Subcutaneous abdominal adipose tissue (tissue), 5 donors: ENCODE data around the gene RALGAPB.

Experiments
- H3K27ac ChIP-seq: one replicate; pipeline ENCODE4 v1.7.0; 2013; ENCODE audit warnings: low read depth, mild to moderate bottlenecking, inconsistent platforms, low read length, moderate library complexity
- H3K27me3 ChIP-seq, 5 donors: one replicate each; pipeline ENCODE4 v1.7.0; 2013; ENCODE audit warnings: low read length in 5 of 5, inconsistent platforms in 1 of 5; ENCODE audit not compliant: control insufficient read depth in 5 of 5, insufficient read depth in 4 of 5
- H3K36me3 ChIP-seq, 5 donors: one replicate each; pipeline ENCODE4 v1.7.0; 2013; ENCODE audit warnings: low read length in 5 of 5; ENCODE audit not compliant: control insufficient read depth in 5 of 5, insufficient read depth in 5 of 5
- H3K4me1 ChIP-seq, 5 donors: one replicate each; pipeline ENCODE4 v1.7.0; 2013; ENCODE audit warnings: low read length in 5 of 5, mild to moderate bottlenecking in 3 of 5, moderate library complexity in 1 of 5; ENCODE audit not compliant: control insufficient read depth in 5 of 5, insufficient read depth in 5 of 5
- H3K4me3 ChIP-seq, 5 donors: one replicate each; pipeline ENCODE4 v1.7.0; 2013; ENCODE audit warnings: low read length in 5 of 5, low read depth in 1 of 5
- H3K9ac ChIP-seq, 5 donors: one replicate each; pipeline ENCODE4 v1.7.0; 2013; ENCODE audit warnings: low read length in 5 of 5, mild to moderate bottlenecking in 4 of 5, moderate library complexity in 3 of 5
- H3K9me3 ChIP-seq, 5 donors: one replicate each; pipeline ENCODE4 v1.7.0; 2013; ENCODE audit warnings: low read length in 5 of 5; ENCODE audit not compliant: control insufficient read depth in 5 of 5
- donor health status: healthy.
- donor health status: healthy.
- donor health status: healthy.
- donor health status: healthy.
- donor health status: healthy.

Gene RALGAPB

DNA sequence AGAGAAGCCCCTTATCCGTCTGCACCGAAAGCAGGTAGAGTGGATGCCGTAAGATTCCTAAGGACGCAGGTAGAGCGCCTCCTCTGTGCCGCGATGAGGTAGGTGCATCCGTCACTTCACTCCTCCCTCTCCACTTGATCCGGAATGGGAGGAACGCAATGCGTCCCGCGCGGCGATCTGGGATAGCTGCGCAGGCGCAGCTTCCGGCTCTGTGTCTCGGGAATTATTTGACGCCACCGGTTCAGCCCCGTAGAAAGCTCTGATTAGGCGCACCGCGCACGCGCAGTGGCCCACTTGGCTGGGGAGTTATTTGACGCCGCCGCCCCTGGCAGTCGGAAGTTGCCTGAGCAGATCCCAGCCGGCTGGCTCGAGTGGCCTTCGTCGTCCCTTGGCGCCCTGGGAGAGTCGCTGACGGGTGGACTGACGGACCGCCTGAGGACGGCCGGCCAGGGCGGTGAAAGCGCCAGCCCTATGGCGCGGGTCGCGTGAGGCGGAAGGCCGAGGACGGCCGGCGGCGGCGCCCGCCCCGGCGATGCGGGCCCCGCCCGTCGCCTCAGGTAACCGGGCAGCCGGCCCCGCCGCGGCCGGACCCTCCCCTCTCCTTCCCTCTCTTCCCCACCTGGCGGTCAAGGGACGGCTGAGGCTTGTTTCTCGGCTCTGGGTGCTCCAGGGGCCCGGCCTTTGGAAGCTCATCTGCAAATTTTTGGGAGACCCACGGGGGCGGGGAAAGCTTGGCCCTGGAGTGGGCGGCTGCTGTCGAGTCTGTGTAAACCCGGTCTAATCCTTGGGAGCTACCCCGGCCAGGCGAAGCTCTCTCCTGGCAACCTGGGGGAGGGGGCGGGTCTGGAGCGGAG is at the start of gene RALGAPB:
Gene RALGAPB, plus strand, starts transcription at position 331 of the 854 bp plus-strand sequence. CDS start 15,590 bp downstream, outside the sequence.
- Histone ChIP-seq H3K36me3 (no peaks in the 10 kb centered on the region), H3K4me1 (peaks cover 0 to 28% (median 24%) of the 10 kb centered on the region in 5 donors), H3K4me3 (peak within 1 kb of the TSS; percentile 74 to 91 (median 77)), H3K27ac (peak within 1 kb of the TSS; percentile 19), H3K9me3 (no peaks in the 10 kb centered on the region), H3K9ac (peak within 1 kb of the TSS; percentile 50 to 94 (median 72)), H3K27me3 (peaks cover 0 to 2% (median 0%) of the 10 kb centered on the region in 5 donors)

DNA sequence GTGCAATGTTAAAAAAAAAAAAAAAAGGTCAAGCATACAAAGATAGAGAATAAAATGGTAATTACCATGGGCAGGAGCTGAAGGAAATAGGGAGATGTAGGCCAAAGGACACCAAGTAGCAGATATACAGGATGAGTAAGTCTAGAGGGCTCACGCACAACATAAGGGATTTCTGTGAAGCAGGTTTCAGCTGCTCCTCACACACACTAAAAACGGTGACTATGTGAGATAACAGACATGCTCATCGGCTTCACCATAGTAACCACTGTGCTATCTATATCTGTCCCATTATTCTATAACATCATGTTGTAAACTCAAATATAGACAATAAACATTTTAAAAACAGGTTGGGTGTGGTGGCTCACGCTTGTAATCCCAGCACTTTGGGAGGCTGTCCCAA is 49.1 kb upstream of the RALGAPB start:
- H3K9ac ChIP-seq, result no peak overlapping the region
- H3K36me3 ChIP-seq, result peaks cover 21 to 99% (median 91%) of the 10 kb centered on the region in 5 donors
- H3K27ac ChIP-seq, result no peak overlapping the region
- peaks cover 0 to 7% (median 3%) of the 10 kb centered on the region in 5 donors for H3K4me1 ChIP-seq
- H3K9me3 ChIP-seq, result no peaks in the 10 kb centered on the region
- no peaks in the 10 kb centered on the region for H3K27me3 ChIP-seq
- H3K4me3 ChIP-seq, result no peak overlapping the region

GRCh38 chr20:38424401-38424800 is 48.2 kb upstream of the RALGAPB start:
- H3K4me1 ChIP-seq, result peaks cover 0 to 7% (median 2%) of the 10 kb centered on the region in 5 donors
- H3K4me3 ChIP-seq, result no peak overlapping the region
- peaks cover 21 to 99% (median 93%) of the 10 kb centered on the region in 5 donors for H3K36me3 ChIP-seq
- no peak overlapping the region for H3K27ac ChIP-seq
- no peaks in the 10 kb centered on the region for H3K27me3 ChIP-seq
- H3K9ac ChIP-seq, result peak overlapping the region in 2 of 5 donors; percentile 32 to 50
- no peaks in the 10 kb centered on the region for H3K9me3 ChIP-seq

GRCh38 chr20:38426006-38426897 is 46.4 kb upstream of the RALGAPB start:
- Histone ChIP-seq H3K27ac (peak overlapping the region; percentile 44), H3K4me3 (no peak overlapping the region), H3K27me3 (no peaks in the 10 kb centered on the region), H3K9ac (no peak overlapping the region), H3K9me3 (no peaks in the 10 kb centered on the region), H3K4me1 (peaks cover 2 to 11% (median 4%) of the 10 kb centered on the region in 5 donors), H3K36me3 (peaks cover 15 to 98% (median 88%) of the 10 kb centered on the region in 5 donors)

DNA sequence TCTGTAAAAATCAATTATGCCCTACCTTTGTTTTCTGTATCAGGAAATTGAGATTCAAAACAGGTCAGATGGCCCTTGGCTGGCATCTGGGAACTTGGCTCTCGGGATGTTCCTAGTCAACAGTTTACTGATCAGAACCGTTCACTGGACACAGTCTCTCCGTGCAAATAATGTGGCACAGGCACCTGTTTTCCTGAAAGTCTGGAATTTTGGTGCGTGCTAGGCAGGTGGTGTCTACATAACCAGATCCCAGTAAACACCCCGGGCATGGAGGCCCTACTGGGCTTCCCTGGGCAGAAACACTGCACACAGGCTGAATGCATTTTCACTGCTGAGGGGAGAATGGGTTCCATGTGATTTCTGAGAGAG is 45.0 kb upstream of the RALGAPB start:
- Histone ChIP-seq H3K4me1 (peaks cover 2 to 15% (median 8%) of the 10 kb centered on the region in 5 donors), H3K4me3 (no peak overlapping the region), H3K27ac (no peak overlapping the region), H3K9me3 (no peaks in the 10 kb centered on the region), H3K9ac (no peak overlapping the region), H3K36me3 (peaks cover 11 to 98% (median 88%) of the 10 kb centered on the region in 5 donors), H3K27me3 (no peaks in the 10 kb centered on the region)

DNA sequence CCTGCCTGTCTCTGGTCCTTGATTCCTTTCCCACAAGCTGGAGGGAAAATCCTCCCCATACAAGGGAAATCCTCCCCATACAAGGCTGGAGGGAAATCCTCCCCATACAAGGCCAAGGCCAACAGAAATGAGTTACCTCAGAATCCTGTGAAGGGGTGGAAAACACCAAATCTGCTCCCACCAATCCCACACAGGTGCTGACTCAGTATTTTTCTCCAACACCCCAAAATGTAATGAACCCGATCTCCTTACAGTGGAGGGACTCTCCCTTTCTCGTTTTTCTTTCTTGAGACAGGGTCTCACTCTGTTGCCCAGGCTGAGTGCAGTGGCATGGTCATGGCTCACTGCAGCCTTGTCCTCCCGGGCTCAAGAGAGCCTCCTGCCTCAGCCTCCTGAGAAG is 43.8 kb upstream of the RALGAPB start:
- no peak overlapping the region for H3K27ac ChIP-seq
- H3K36me3 ChIP-seq, result peaks cover 6 to 98% (median 93%) of the 10 kb centered on the region in 5 donors

GRCh38 chr20:38429301-38429700 is 43.3 kb upstream of the RALGAPB start:
- H3K36me3 ChIP-seq, result peaks cover 6 to 94% (median 90%) of the 10 kb centered on the region in 5 donors
- peaks cover 5 to 31% (median 22%) of the 10 kb centered on the region in 5 donors for H3K4me1 ChIP-seq
- no peak overlapping the region for H3K27ac ChIP-seq
- no peaks in the 10 kb centered on the region for H3K9me3 ChIP-seq
- peak overlapping the region in 1 of 5 donors; percentile 23 for H3K9ac ChIP-seq
- no peaks in the 10 kb centered on the region for H3K27me3 ChIP-seq
- H3K4me3 ChIP-seq, result no peak overlapping the region

More for the DNA sequence above, 43.8 kb upstream of the RALGAPB start:
- H3K9me3 ChIP-seq, result no peaks in the 10 kb centered on the region
- H3K27me3 ChIP-seq, result no peaks in the 10 kb centered on the region
- no peak overlapping the region for H3K4me3 ChIP-seq
- no peak overlapping the region for H3K9ac ChIP-seq
- H3K4me1 ChIP-seq, result peaks cover 2 to 26% (median 17%) of the 10 kb centered on the region in 5 donors

GRCh38 chr20:38430679-38431325 is 41.8 kb upstream of the RALGAPB start:
- Histone ChIP-seq H3K27me3 (no peaks in the 10 kb centered on the region), H3K9ac (no peak overlapping the region), H3K9me3 (no peaks in the 10 kb centered on the region), H3K27ac (no peak overlapping the region), H3K4me3 (no peak overlapping the region), H3K4me1 (peaks cover 6 to 39% (median 32%) of the 10 kb centered on the region in 5 donors), H3K36me3 (peaks cover 0 to 79% (median 75%) of the 10 kb centered on the region in 5 donors)

DNA sequence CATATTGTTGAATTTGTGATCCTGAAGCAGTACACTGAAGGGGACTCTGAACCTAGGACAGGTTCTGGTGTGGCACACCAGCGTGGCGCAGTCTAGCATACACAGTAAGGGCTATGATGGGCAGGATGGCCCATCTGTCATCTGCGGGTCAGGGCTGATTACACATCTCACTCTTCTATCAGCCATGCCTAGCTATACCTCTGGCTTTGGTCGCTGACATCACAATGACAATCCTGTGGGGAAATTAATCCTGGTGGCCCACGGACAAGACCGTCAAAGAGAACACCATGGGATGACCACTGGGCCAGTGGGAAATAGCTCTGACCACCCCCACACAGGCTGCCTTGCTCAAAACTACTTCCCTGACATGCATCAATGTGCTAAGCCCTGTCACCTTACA is 40.4 kb upstream of the RALGAPB start:
- Histone ChIP-seq H3K9ac (no peak overlapping the region), H3K4me1 (peaks cover 6 to 37% (median 29%) of the 10 kb centered on the region in 5 donors), H3K27me3 (no peaks in the 10 kb centered on the region), H3K4me3 (no peak overlapping the region), H3K36me3 (peaks cover 0 to 64% (median 60%) of the 10 kb centered on the region in 5 donors), H3K9me3 (no peaks in the 10 kb centered on the region), H3K27ac (no peak overlapping the region)
